Iris pigment epithelial cell (primary cell): ENCODE measurements around the gene PKP1.

Experiments
- DNase-seq: peaks from one replicate; pipeline ENCODE4 v3.0.0-alpha.2; 2011; ENCODE audit warnings: low read depth

PKP1 gene

GRCh38 chr1:201371276-201371675, 88.0 kb downstream of the PKP1 start:
- DNase-seq, result no peak

- DNase-seq, result no peak
Observed at GRCh38 chr1:201371792-201372191, 88.5 kb downstream of the PKP1 start.

GRCh38 chr1:201374364-201374763, 91.1 kb downstream of the PKP1 start:
- no peak for DNase-seq

DNA sequence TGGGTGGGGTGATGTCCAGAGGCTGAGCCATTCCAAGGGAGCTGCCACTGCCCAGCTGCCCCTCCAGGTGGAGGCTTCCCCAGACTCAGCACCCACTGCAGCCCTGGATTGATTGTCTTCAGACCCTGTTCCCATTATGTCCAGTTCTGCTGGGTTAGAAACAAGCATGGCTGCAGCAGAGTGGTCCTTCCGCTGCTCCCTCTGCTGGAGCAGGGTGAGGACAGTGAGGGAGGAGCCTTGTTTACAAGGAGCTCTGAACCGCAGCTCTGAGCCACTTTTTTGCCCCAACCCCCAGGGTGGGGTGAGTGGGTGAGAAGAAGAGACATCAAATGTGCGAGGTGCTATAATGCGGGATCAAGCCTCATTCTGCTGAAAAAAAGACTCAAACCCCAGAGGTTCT, 91.9 kb downstream of the PKP1 start:
- no peak for DNase-seq

DNA sequence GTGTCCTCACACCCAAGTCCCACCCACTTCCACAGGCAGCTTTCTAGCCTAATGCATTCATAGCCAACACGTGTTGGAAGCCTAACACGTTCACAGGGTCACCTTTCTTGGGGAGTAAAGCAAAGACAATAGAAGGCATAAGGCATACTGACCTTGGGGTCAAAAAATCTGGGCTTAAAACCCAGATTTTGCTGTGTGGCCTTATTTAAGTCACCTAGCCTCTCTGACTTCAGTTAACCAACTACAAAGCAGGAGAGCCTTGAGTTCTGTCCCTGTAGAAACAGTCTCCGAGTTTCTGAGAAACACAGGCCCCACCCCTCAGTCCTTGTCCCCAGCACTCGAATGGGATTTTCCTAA, 92.8 kb downstream of the PKP1 start:
- DNase-seq, result no peak

- peak; percentile 32 for DNase-seq
Observed at GRCh38 chr1:201376464-201377374, 93.4 kb downstream of the PKP1 start.

- DNase-seq, result no peak
Observed at GRCh38 chr1:201377611-201378092, 94.3 kb downstream of the PKP1 start, which contains the start of gene TNNT2. Gene TNNT2 (minus strand): TSS chr1:201377680. CDS start chr1:201373254, 4,426 bp downstream.

DNA sequence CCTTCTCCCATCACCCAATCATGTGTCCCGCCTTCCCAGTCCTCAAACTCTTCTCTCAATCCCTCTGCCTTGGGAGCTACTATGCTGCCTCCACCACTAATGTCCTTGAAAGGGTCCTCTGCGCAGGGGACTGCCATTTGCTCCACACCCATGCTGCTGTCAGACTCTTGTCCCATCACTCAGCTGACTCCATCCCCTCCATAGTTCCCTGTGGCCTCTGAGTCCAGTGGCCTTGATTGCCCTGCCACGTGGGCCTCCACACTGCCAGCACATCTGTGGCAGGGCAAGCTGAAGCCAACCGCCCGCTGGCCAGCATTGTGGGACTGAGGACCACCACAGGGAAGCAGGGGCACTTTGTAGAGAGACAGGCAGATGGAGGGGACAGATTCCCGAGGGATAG, 95.5 kb downstream of the PKP1 start:
- DNase-seq, result no peak

- no peak for DNase-seq
Observed at GRCh38 chr1:201379733-201380242, 96.5 kb downstream of the PKP1 start.

DNA sequence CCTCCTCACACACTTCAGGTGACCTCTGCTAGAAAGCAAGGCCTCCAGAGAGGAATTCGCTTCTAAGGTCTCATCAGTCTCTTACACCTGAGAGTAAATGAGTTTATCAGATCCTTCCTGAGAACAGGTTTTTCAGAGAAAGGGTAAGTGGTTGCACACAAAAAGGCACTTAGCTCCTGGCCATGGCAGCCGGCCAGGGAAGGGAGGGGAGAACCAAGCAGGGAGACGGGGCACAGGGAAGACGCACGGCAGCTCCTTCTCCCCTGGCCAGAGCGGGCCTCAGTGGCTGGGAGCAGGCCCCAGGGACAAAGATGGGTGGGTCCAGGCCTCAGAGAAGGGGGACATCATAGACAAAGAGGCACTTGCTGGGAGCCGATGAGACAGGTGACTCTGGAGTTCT, 97.8 kb downstream of the PKP1 start:
- no peak for DNase-seq
